GM18508 (cell line): Measurements from ENCODE around the gene CDHR5.

Experiments
- ATAC-seq: cut with Tn5 transposase; IDR thresholded peaks from one replicate; pipeline ENCODE4 v1.9.1; 2021; ENCODE audit warnings: moderate number of reproducible peaks; ENCODE audit not compliant: insufficient read depth, unreplicated experiment

The CDHR5 gene

GRCh38 chr11:625636-626268, 997 bp upstream of the CDHR5 start:
- ATAC-seq: no peak

- no peak for ATAC-seq
These were observed 603 bp downstream of the CDHR5 start for GRCh38 chr11:623999-624704.

GRCh38 chr11:623349-623869, 1.3 kb downstream of the CDHR5 start:
- no peak for ATAC-seq

GRCh38 chr11:621838-622237, 2.9 kb downstream of the CDHR5 start:
- ATAC-seq: no peak

- ATAC-seq: no peak
These were observed 3.6 kb downstream of the CDHR5 start for GRCh38 chr11:620935-621814.

GRCh38 chr11:620201-620600, 4.6 kb downstream of the CDHR5 start:
- ATAC-seq: no peak

- no peak for ATAC-seq
These were observed 5.1 kb downstream of the CDHR5 start for GRCh38 chr11:619628-620050.

- ATAC-seq: no peak
These were observed 5.7 kb downstream of the CDHR5 start for GRCh38 chr11:618856-619627.

GRCh38 chr11:617912-618682, 6.7 kb downstream of the CDHR5 start:
- ATAC-seq: no peak

GRCh38 chr11:617199-617911, 7.4 kb downstream of the CDHR5 start:
- ATAC-seq: no peak

GRCh38 chr11:616320-617198, 8.2 kb downstream of the CDHR5 start:
- ATAC-seq: no peak

GRCh38 chr11:615504-616319, 9.0 kb downstream of the CDHR5 start, which contains the start of gene IRF7:
TSS of gene IRF7 (minus strand) at chr11:615950. CDS start at chr11:615364, 586 bp downstream.
- ATAC-seq: peak; percentile 46

GRCh38 chr11:614623-615503, 9.9 kb downstream of the CDHR5 start:
- ATAC-seq: no peak

- no peak for ATAC-seq
These were observed 10.6 kb downstream of the CDHR5 start for GRCh38 chr11:614021-614622.

GRCh38 chr11:613369-613968, 11.3 kb downstream of the CDHR5 start:
- ATAC-seq: no peak
